GM21619 (cell line): ENCODE measurements around the gene CD101.

Source experiments
- ATAC-seq: cut with Tn5 transposase; IDR thresholded peaks from one replicate; pipeline ENCODE4 v1.9.1; 2021; ENCODE audit not compliant: unreplicated experiment

CD101 gene

GRCh38 chr1:117013309-117013858 lies 11.8 kb downstream of the CD101 start:
- no peak for ATAC-seq

GRCh38 chr1:117014209-117014608 lies 12.6 kb downstream of the CD101 start:
- ATAC-seq: no peak

- no peak for ATAC-seq
These were observed 14.2 kb downstream of the CD101 start for GRCh38 chr1:117015724-117016123.

GRCh38 chr1:117017062-117017461 lies 15.5 kb downstream of the CD101 start:
- no peak for ATAC-seq

- ATAC-seq: no peak
These were observed 16.1 kb downstream of the CD101 start for GRCh38 chr1:117017648-117018047.

- ATAC-seq: no peak
These were observed 19.1 kb downstream of the CD101 start for GRCh38 chr1:117020526-117021156.

GRCh38 chr1:117022114-117022513 lies 20.6 kb downstream of the CD101 start:
- ATAC-seq: no peak

GRCh38 chr1:117025568-117025967 lies 24.0 kb downstream of the CD101 start:
- ATAC-seq: no peak

- no peak for ATAC-seq
These were observed 24.8 kb downstream of the CD101 start for GRCh38 chr1:117026361-117026760.

GRCh38 chr1:117029685-117030084 lies 28.1 kb downstream of the CD101 start:
- no peak for ATAC-seq

GRCh38 chr1:117030271-117030877 lies 28.8 kb downstream of the CD101 start:
- no peak for ATAC-seq

GRCh38 chr1:117032266-117032665 lies 30.7 kb downstream of the CD101 start:
- ATAC-seq: no peak

GRCh38 chr1:117032681-117033539 lies 31.4 kb downstream of the CD101 start:
- no peak for ATAC-seq

GRCh38 chr1:117033772-117034171 lies 32.2 kb downstream of the CD101 start:
- ATAC-seq: no peak

GRCh38 chr1:117034791-117035290 lies 33.3 kb downstream of the CD101 start:
- no peak for ATAC-seq

- ATAC-seq: no peak
These were observed 34.5 kb downstream of the CD101 start for GRCh38 chr1:117036018-117036461.

GRCh38 chr1:117037802-117038201 lies 36.2 kb downstream of the CD101 start:
- no peak for ATAC-seq

- ATAC-seq: no peak
These were observed 36.7 kb downstream of the CD101 start for GRCh38 chr1:117038236-117038635.

- ATAC-seq: no peak
These were observed 42.7 kb downstream of the CD101 start for GRCh38 chr1:117044217-117044616.

GRCh38 chr1:117045644-117046043 lies 44.1 kb downstream of the CD101 start:
- ATAC-seq: no peak

- no peak for ATAC-seq
These were observed 45.2 kb downstream of the CD101 start for GRCh38 chr1:117046781-117047180.
